ENCODE data around the gene PITPNC1.

DNA sequence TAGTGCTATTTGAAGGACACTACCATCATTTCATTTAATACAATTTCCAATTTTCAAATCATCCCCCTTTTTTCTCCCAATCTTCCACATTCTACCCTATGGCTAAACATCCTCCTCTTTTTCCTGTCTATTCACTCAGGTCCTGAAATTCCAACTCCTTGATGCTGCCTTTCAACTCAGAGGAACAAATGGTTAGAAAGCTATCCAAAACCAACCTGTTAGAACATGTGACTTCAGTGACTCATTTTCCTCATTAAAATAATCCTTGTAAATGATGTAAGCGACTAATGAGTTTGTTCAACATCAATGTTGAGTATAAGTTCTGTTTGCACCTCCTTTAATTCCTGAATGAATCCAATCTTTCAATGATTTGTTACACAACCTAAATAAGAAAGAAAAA lies 16.2 kb upstream of the PITPNC1 start:
- TF ChIP-seq, protein P1, sequence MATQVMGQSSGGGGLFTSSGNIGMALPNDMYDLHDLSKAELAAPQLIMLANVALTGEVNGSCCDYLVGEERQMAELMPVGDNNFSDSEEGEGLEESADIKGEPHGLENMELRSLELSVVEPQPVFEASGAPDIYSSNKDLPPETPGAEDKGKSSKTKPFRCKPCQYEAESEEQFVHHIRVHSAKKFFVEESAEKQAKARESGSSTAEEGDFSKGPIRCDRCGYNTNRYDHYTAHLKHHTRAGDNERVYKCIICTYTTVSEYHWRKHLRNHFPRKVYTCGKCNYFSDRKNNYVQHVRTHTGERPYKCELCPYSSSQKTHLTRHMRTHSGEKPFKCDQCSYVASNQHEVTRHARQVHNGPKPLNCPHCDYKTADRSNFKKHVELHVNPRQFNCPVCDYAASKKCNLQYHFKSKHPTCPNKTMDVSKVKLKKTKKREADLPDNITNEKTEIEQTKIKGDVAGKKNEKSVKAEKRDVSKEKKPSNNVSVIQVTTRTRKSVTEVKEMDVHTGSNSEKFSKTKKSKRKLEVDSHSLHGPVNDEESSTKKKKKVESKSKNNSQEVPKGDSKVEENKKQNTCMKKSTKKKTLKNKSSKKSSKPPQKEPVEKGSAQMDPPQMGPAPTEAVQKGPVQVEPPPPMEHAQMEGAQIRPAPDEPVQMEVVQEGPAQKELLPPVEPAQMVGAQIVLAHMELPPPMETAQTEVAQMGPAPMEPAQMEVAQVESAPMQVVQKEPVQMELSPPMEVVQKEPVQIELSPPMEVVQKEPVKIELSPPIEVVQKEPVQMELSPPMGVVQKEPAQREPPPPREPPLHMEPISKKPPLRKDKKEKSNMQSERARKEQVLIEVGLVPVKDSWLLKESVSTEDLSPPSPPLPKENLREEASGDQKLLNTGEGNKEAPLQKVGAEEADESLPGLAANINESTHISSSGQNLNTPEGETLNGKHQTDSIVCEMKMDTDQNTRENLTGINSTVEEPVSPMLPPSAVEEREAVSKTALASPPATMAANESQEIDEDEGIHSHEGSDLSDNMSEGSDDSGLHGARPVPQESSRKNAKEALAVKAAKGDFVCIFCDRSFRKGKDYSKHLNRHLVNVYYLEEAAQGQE (IDR thresholded peaks at IDR 0.05; ENCODE audit: insufficient read depth in 1 of 2, low read depth in 2 of 2, low read length in 2 of 2): no peak
- TF ChIP-seq POLR2AphosphoS5 (IDR thresholded peaks at IDR 0.05; ENCODE audit: low read depth, low read length) (no peak), TAF1 (IDR thresholded peaks at IDR 0.05; ENCODE audit: borderline replicate concordance, insufficient read depth, low read length) (no peak), SIN3A (IDR thresholded peaks at IDR 0.05; ENCODE audit: borderline replicate concordance, insufficient read depth, low read length) (no peak), FOXP2 (optimal IDR thresholded peaks at IDR 0.05; ENCODE audit: borderline replicate concordance, extremely low read depth, extremely low read length, insufficient read depth) (no peak)

All from PFSK-1 (cell line).